HG02870 (cell line): ENCODE data around the gene AP1B1.
"Not testable (repeated sequence)": the region's sequence is repeated elsewhere in the genome, so short reads cannot be mapped to it uniquely, and the experiment has no call there.

Source experiments
- ATAC-seq: cut with Tn5 transposase; IDR thresholded peaks from one replicate; pipeline ENCODE4 v1.9.1; 2021; ENCODE audit warnings: mild to moderate bottlenecking, moderate library complexity; ENCODE audit not compliant: unreplicated experiment

The AP1B1 gene

DNA sequence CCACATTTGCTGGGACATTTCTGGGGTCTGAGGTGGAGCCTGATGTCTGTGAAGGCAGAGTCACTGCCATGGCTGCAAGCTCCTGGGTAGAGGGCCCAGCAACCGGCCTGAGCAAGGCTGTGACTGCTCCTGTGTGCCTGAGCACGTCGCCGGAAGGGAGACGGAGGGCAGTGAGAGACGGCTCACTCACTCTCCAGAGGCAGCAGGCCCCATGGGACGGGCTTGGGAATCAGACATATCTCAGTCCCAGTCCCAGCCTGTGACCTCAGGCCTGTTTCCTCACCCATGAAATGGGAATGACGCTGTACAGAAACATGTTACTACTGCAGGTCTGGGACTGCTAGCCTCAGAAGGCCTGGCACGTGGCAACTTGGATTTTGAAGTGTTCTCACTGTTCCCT lies 36.5 kb downstream of the AP1B1 start:
- no peak for ATAC-seq

- ATAC-seq, result no peak
Measured at GRCh38 chr22:29351042-29351441, 37.3 kb downstream of the AP1B1 start.

DNA sequence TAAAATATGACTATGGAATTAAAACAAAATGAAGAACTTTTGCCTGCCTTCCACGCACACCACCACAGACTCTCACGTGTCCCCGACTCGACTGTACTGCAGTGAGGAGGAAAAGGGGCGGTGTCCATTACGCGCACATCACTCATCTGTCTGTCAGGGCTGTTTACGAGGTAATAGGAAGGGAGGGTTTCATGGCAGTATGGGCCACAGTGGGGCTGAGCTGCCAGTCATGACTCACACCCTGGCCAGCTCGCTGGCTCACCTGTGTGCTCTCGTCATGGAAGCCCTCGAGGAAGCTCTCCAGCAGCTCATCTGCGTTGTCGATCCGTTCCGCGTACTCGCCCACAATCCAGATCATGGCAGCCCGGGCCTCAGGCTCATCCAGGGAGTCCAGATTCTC lies 39.4 kb downstream of the AP1B1 start:
- no peak for ATAC-seq

GRCh38 chr22:29348041-29348440 lies 40.3 kb downstream of the AP1B1 start:
- no peak for ATAC-seq

DNA sequence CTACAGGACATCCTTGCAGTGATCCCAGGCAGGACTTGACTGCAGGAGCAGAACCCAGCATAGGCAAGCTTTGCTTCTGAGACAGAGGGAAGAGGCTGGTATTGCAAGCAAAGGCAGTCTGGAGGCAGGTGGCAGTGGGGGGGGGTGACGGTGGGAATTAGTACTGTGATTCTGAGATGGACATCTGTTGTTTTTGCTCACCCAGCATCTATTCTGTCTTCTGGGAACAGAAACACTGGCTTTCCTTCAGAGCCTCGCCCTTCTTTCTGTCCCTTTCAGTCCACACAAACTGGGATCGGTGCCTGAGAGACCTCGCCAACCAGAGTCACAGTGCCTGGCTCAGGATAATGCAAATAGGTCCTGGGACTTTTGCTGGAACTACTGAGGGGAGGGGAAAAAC lies 41.7 kb downstream of the AP1B1 start:
- ATAC-seq, result no peak

- ATAC-seq, result no peak
Measured at GRCh38 chr22:29345932-29346331, 42.4 kb downstream of the AP1B1 start.

DNA sequence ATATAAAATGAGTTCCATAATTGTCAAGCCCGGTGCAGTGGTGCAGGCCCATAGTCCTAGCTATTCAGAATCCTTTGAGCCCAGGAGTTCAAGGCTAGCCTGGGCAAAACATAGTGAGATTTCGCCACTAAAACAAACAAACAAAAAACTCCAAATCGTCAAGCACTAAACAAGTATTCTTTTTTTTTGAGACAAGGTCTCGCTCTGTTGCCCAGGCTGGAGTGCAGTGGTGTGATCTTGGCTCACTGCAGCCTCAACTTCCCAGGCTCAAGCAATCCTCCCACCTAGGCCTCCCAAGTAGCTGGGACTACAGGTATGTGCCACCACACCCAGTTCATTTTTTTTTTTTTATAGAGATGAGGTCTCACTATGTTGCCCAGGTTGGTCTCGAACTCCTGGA lies 43.5 kb downstream of the AP1B1 start:
- not testable (repeated sequence) for ATAC-seq

- ATAC-seq, result no peak
Measured at GRCh38 chr22:29344137-29344536, 44.2 kb downstream of the AP1B1 start.

GRCh38 chr22:29343313-29343805 lies 45.0 kb downstream of the AP1B1 start:
- ATAC-seq, result no peak

GRCh38 chr22:29342577-29343312 lies 45.6 kb downstream of the AP1B1 start:
- no peak for ATAC-seq

DNA sequence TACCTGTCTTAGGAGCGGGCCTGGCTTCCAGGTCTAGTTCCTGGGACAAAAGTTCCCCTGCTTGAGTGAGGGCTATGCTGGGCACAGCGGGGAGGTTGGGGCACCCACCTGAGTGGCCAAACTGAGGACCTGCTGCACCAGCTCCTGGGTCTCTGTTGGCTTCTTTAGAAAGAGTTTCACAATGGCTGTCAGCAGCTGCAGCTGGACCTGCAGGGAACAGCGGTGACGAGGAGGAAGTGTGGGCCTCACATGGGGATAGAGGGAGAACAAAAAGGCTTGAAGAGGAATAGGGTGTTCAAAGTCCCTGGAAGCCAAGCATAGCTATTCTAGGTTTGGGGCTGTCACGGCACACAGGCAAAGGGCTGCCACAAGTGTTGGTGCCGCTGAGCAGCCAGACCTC lies 46.2 kb downstream of the AP1B1 start:
- no peak for ATAC-seq

DNA sequence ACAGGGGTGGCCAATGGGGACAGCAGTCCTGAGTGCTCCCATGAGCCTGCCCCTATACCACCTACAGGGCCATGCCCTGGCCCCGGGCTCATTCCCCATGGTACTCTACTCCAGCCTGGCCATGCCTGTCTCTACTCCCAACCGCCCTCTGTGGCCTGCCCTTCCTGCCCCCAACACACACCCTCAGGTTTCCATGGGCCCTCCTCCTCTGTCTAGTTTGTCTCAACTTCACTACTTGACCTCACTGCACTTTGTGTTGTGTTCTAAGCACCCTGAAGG lies 46.6 kb downstream of the AP1B1 start:
- no peak for ATAC-seq

DNA sequence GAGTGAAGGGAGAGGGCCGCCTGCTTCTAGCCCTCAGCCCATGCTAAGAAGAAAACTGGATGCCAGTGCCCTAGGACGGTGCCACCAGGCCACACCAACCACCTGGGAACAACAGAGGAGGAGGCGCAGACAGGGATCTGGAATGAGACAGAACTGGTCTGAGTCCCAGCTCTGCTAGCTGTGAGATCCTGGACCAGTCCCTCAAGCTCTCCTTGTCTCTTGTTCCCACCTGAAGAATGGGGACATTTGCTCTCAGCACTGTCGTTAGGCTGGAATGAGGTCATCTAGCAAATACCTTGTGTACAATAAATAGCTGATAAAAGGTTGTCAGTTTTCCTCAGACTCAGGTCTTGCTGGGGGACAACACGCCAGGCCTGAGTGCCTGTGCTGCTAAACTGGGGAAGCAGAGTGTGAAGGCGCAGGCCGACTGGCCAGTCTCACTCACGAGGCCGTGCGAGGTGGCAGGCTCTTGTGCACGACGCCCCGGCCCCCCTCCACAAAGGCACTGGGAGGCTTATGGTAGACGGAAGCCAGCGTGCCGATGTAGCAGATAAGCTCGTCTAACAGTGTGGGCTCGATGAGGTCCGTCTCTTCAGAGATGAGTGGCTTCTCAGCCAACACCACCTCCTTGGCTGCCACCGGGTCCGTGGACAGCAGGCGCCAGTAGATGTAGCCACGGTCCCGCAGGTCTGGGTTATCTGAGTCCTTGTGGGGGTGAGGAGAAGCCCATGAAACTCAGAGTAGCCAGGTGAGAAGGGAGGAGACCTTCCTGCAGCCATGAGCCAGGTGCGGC lies 47.1 kb downstream of the AP1B1 start:
- no peak for ATAC-seq

- ATAC-seq, result no peak
Measured at GRCh38 chr22:29340566-29340965, 47.8 kb downstream of the AP1B1 start.

DNA sequence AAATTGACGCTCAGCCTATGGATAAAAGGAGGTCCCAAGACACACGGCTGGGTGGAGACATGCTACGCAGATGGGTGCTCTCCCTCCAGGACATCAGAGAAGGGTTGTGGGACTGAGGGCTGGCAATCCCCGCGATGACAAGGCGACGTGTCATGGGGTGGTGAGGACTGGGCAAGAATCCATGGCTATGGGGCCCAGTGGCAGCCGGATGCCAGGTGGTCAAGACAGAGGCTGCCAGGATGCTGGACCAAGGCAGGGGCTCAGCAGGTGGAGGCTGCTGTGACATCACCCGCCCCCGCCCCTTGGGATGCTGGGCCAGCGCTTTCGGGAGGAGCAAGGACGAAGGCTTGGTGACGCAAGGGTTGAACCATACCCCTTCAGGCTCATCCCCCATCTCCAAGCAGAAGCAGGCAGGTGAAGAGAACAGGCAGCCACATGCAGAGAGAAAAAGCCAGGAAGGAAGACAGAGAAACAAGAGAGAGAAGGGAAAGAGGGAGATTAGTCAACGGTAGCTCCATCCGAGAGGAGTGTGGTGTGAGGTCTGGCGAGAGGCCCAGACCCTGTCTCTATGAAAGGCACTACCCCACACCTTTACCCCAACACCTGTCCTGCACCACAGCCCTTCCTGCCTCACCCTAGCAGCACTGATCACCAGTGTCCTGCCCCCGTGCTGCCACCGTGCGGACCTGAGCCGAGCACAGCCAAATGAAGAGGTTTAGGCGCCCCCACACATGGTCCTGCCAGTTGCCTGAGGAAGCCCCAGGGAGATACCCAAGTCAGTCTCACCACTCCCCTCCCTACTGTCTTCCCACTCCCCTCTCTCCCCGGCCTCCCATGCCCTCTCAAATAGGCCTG lies 48.8 kb downstream of the AP1B1 start:
- ATAC-seq, result no peak

GRCh38 chr22:29338398-29338797 lies 50.0 kb downstream of the AP1B1 start:
- no peak for ATAC-seq

- no peak for ATAC-seq
Measured at GRCh38 chr22:29337631-29338284, 50.6 kb downstream of the AP1B1 start.

DNA sequence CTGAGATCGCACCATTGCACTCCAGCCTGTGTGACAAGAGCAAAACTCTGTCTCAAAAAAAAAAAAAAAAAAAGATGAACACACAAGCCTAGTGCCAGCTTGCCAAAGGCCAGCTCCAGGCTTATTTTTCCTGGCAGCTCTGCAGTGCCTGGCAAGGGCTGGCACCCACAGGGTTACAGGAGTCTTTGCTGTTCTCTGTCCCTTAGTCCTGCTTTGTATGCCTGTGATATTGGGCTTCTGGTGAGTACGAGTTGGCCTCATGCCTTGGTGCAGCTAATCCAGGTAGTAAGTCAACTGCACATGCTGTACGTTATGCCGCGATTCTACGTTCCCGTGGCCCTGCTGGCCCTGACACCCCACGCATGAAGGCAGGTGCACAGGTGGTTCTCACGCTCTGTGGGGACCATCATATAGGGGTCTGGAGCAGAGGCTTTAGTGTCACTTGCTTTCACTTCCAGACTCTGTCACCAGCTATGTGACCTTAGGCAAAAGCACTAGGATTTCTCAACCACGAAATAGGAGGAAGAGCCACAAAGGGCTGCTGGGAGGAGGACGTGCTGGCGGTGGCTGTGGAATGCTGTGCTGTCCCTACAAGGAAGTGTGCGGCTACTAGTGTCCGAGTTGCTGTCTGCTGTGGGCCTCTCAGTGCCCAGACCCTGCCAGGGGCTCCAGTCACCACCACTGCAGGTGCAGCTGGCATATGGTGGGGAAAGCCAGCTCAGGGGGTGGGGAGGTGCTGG lies 51.4 kb downstream of the AP1B1 start:
- no peak for ATAC-seq

- no peak for ATAC-seq
Measured at GRCh38 chr22:29335656-29336055, 52.7 kb downstream of the AP1B1 start.

- no peak for ATAC-seq
Measured at GRCh38 chr22:29334696-29335344, 53.5 kb downstream of the AP1B1 start.
